ENCODE results near the gene SOD2.

Gene SOD2

GRCh38 chr6:159719287-159719686 is 26.2 kb upstream of the SOD2 start:
- peaks cover 27% of the 10 kb centered on the region for H3K79me2 ChIP-seq (ENCODE audit: insufficient read depth, low read length)
- H3K27me3 ChIP-seq (ENCODE audit: insufficient read depth, low read length, poor library complexity), result no peaks in the 10 kb centered on the region
- no peak overlapping the region for H3K9ac ChIP-seq (ENCODE audit: low read depth, low read length)
- peaks cover 9% of the 10 kb centered on the region; the same call in 1 of the 2 replicates for H3K36me3 ChIP-seq (ENCODE audit: insufficient read depth, low read length)
- ATAC-seq (ENCODE audit: insufficient read depth, low read depth) (no peak), DNase-seq (no peak)
- no peak overlapping the region for H2AFZ ChIP-seq (ENCODE audit: low read depth, low read length)
- H3K4me1 ChIP-seq (ENCODE audit: insufficient read depth, low read length), result peaks cover 1% of the 10 kb centered on the region; the same call in 1 of the 2 replicates
- no peaks in the 10 kb centered on the region for H3K9me3 ChIP-seq (ENCODE audit: insufficient read depth, low read length, severe bottlenecking)
- no peak for TF ChIP-seq CTCF (IDR thresholded peaks at IDR 0.05; ENCODE audit: borderline replicate concordance, extremely low read depth, low read length, poor library complexity, severe bottlenecking)
- TF ChIP-seq EZH2 (IDR thresholded peaks at IDR 0.05; ENCODE audit: borderline replicate concordance, low read depth, low read length, severe bottlenecking), result no peak
- peaks cover 7% of the 10 kb centered on the region; the same call in 1 of the 2 replicates for H4K20me1 ChIP-seq (ENCODE audit: insufficient read depth, low read length)
- no peak overlapping the region for H3K4me3 ChIP-seq (ENCODE audit: low read depth in 1 of 2, low read length in 2 of 2)
- no peak overlapping the region for H3K4me2 ChIP-seq (ENCODE audit: insufficient read depth, low read length)
- H3K27ac ChIP-seq (ENCODE audit: low read length), result no peak overlapping the region

- TF ChIP-seq EZH2 (IDR thresholded peaks at IDR 0.05; ENCODE audit: borderline replicate concordance, low read depth, low read length, severe bottlenecking) (no peak), CTCF (IDR thresholded peaks at IDR 0.05; ENCODE audit: borderline replicate concordance, extremely low read depth, low read length, poor library complexity, severe bottlenecking) (no peak)
- peaks cover 7% of the 10 kb centered on the region; the same call in 1 of the 2 replicates for H4K20me1 ChIP-seq (ENCODE audit: insufficient read depth, low read length)
- no peak overlapping the region for H3K4me2 ChIP-seq (ENCODE audit: insufficient read depth, low read length)
- DNase-seq, result no peak
- H3K4me3 ChIP-seq (ENCODE audit: low read depth in 1 of 2, low read length in 2 of 2), result no peak overlapping the region
- no peaks in the 10 kb centered on the region for H3K27me3 ChIP-seq (ENCODE audit: insufficient read depth, low read length, poor library complexity)
- H3K9me3 ChIP-seq (ENCODE audit: insufficient read depth, low read length, severe bottlenecking), result no peaks in the 10 kb centered on the region
- no peaks in the 10 kb centered on the region for H3K4me1 ChIP-seq (ENCODE audit: insufficient read depth, low read length)
- no peak overlapping the region for H2AFZ ChIP-seq (ENCODE audit: low read depth, low read length)
- H3K27ac ChIP-seq (ENCODE audit: low read length), result no peak overlapping the region
- ATAC-seq (ENCODE audit: insufficient read depth, low read depth), result no peak
- H3K36me3 ChIP-seq (ENCODE audit: insufficient read depth, low read length), result peaks cover 5% of the 10 kb centered on the region; the same call in 1 of the 2 replicates
- no peak overlapping the region for H3K9ac ChIP-seq (ENCODE audit: low read depth, low read length)
- peaks cover 20% of the 10 kb centered on the region for H3K79me2 ChIP-seq (ENCODE audit: insufficient read depth, low read length)
Observed at GRCh38 chr6:159718634-159719033, 25.6 kb upstream of the SOD2 start.

- no peaks in the 10 kb centered on the region for H3K9me3 ChIP-seq (ENCODE audit: insufficient read depth, low read length, severe bottlenecking)
- no peak overlapping the region for H3K9ac ChIP-seq (ENCODE audit: low read depth, low read length)
- no peaks in the 10 kb centered on the region; the same call in 1 of the 2 replicates for H4K20me1 ChIP-seq (ENCODE audit: insufficient read depth, low read length)
- ATAC-seq (ENCODE audit: insufficient read depth, low read depth), result no peak
- no peak overlapping the region for H2AFZ ChIP-seq (ENCODE audit: low read depth, low read length)
- H3K27me3 ChIP-seq (ENCODE audit: insufficient read depth, low read length, poor library complexity), result no peaks in the 10 kb centered on the region
- H3K27ac ChIP-seq (ENCODE audit: low read length), result no peak overlapping the region
- no peak for TF ChIP-seq EZH2 (IDR thresholded peaks at IDR 0.05; ENCODE audit: borderline replicate concordance, low read depth, low read length, severe bottlenecking)
- no peak for TF ChIP-seq CTCF (IDR thresholded peaks at IDR 0.05; ENCODE audit: borderline replicate concordance, extremely low read depth, low read length, poor library complexity, severe bottlenecking)
- H3K4me3 ChIP-seq (ENCODE audit: low read depth in 1 of 2, low read length in 2 of 2), result no peak overlapping the region
- H3K36me3 ChIP-seq (ENCODE audit: insufficient read depth, low read length), result no peaks in the 10 kb centered on the region
- H3K79me2 ChIP-seq (ENCODE audit: insufficient read depth, low read length), result peaks cover 2% of the 10 kb centered on the region; the same call in 1 of the 2 replicates
- H3K4me1 ChIP-seq (ENCODE audit: insufficient read depth, low read length), result no peaks in the 10 kb centered on the region
- no peak overlapping the region for H3K4me2 ChIP-seq (ENCODE audit: insufficient read depth, low read length)
- no peak for DNase-seq
Observed at GRCh38 chr6:159716247-159717096, 23.4 kb upstream of the SOD2 start.
